Sigmoid colon (tissue), 7 donors: ENCODE results near the gene DRGX. TPM values are rescaled to one million over a fixed set of nuclear protein-coding genes. Genes with fewer than 3 reads are reported as not detected.
A peak's percentile ranks its signal among the peaks of the same experiment; 100 is the strongest.

Experiments
- DNase-seq: peaks from one replicate; pipeline ENCODE4 v3.0.0-alpha.2; 2019
- H3K27ac ChIP-seq, 4 donors: fragments of 200-600 bp; sonication (generic); one replicate each; pipeline ENCODE4 v1.5.1; 2016 to 2019; ENCODE audit warnings: mild to moderate bottlenecking in 1 of 4
- H3K27me3 ChIP-seq, 3 donors: fragments of 200-600 bp; sonication (generic); one replicate each; pipeline ENCODE4 v1.5.1; 2019; ENCODE audit warnings: mild to moderate bottlenecking in 1 of 3
- H3K36me3 ChIP-seq, 4 donors: fragments of 200-600 bp; sonication (generic); one replicate each; pipeline ENCODE4 v1.5.1; 2016 to 2019
- H3K4me1 ChIP-seq, 4 donors: fragments of 200-600 bp; sonication (generic); one replicate each; pipeline ENCODE4 v1.5.1; 2017 to 2019
- H3K4me3 ChIP-seq, 4 donors: fragments of 200-600 bp; sonication (generic); one replicate each; pipeline ENCODE4 v1.5.1; 2017 to 2019; ENCODE audit warnings: mild to moderate bottlenecking in 2 of 4, moderate library complexity in 1 of 4
- H3K9me3 ChIP-seq, 4 donors: fragments of 200-600 bp in 3 of 4; sonication (generic) in 3 of 4; one replicate each; pipeline versions ENCODE4 v1.5.1 to v1.6.1; 2013 to 2019
- CTCF ChIP-seq, 4 experiments: fragments of 450-650 bp in 3 of 4; fragments of 200-600 bp in 1 of 4; IDR thresholded peaks; one replicate each; pipeline ENCODE4 v1.5.1; 2016 to 2019; ENCODE audit warnings: antibody characterized with exemption in 4 of 4, mild to moderate bottlenecking in 3 of 4, moderate library complexity in 2 of 4
- EP300 ChIP-seq, 4 donors: sonication (generic); formaldehyde crosslinking; IDR thresholded peaks; one replicate each; pipeline ENCODE4 v1.6.1; 2017; ENCODE audit warnings: antibody characterized with exemption in 4 of 4
- POLR2A ChIP-seq, 2 donors: fragments of 450-650 bp; IDR thresholded peaks; one replicate each; pipeline ENCODE4 v1.6.1; 2016; ENCODE audit warnings: antibody characterized with exemption in 2 of 2, mild to moderate bottlenecking in 2 of 2, moderate library complexity in 2 of 2
- POLR2AphosphoS5 ChIP-seq, 4 donors: sonication (generic); formaldehyde crosslinking; IDR thresholded peaks; one replicate each; pipeline ENCODE4 v1.6.1; 2017; ENCODE audit warnings: antibody characterized with exemption in 4 of 4
- WGBS, 2 donors: extraction: QIAGEN DNeasy Blood & Tissue Kit; methylation state at CpG; one replicate each; pipeline ENCODE4 v1.1.7; 2013; 5-methylcytosine and 5-hydroxymethylcytosine counted together
- intact Hi-C: fragments of 100-400 bp; cut with DNase I; formaldehyde crosslinking; loops from one replicate; pipeline ENCODE4 v1.15.1; 2023
- polyA plus RNA-seq, 3 donors: library from polyadenylated mRNA; stranded (reverse); fragments of 200-250 nt; gene quantifications; one replicate each; pipeline ENCODE4 v1.2.3, GENCODE V29; 2013
- total RNA-seq, 4 donors: library from RNA; depleted of rRNA; stranded (reverse); fragments of >200 nt; gene quantifications; one replicate each; pipeline ENCODE4 v1.1.0, GENCODE V29; 2016
- donor health status: healthy with polysubstance abuse.
- donor health status: Bipolar disorder and iron deficiency.
- donor health status: healthy.

Gene DRGX
- total and polyA plus RNA-seq, 7 donors = 0.23 to 0.42 TPM; not detected in 5

- intact Hi-C loops = no loop called here
- no peak for TF ChIP-seq POLR2AphosphoS5 (IDR thresholded peaks at IDR 0.05)
- no peak for TF ChIP-seq CTCF (IDR thresholded peaks at IDR 0.05)
- no peak for TF ChIP-seq POLR2A (IDR thresholded peaks at IDR 0.05)
- WGBS, 2 donors = 40 to 67% methylated on average over 7 of the region's 7 CpGs
- Histone ChIP-seq H3K9me3 (no peaks in the 10 kb centered on the region), H3K27ac (no peak overlapping the region), H3K4me1 (peaks cover 0 to 7% (median 2%) of the 10 kb centered on the region in 4 donors), H3K27me3 (peaks cover 0 to 23% (median 5%) of the 10 kb centered on the region in 3 donors), H3K36me3 (no peaks in the 10 kb centered on the region), H3K4me3 (no peak overlapping the region)
- no peak for DNase-seq
Observed at GRCh38 chr10:49410365-49411074, 14.6 kb upstream of the DRGX start.

DNA sequence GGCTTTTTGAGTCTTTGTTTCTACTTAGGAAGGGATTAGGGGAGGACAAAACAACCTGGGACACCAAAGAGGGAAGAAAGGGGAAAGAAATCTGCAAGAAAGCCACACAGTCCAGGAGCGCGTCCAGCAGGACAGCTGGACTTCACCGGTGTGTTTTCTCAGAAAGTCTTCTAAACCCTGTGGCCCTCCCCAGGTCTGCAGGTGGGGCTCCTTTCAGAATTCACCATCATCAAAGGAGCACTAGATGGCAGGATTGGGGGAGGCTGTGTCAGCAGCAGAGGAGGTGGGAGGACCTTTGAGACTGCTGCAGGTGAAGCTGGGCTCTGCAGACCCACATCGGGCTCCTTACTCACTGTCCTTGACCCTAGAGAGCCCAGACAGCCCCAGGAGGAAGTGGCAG lies 13.9 kb upstream of the DRGX start:
- Histone ChIP-seq H3K4me1 (peaks cover 0 to 7% (median 2%) of the 10 kb centered on the region in 4 donors), H3K36me3 (no peaks in the 10 kb centered on the region), H3K27me3 (peaks cover 0 to 25% (median 5%) of the 10 kb centered on the region in 3 donors), H3K4me3 (no peak overlapping the region), H3K9me3 (no peaks in the 10 kb centered on the region), H3K27ac (no peak overlapping the region)
- no peak for DNase-seq
- intact Hi-C loops = no loop called here
- WGBS, 2 donors = 78 to 87% methylated on average over 4 of the region's 4 CpGs
- no peak for TF ChIP-seq EP300 (IDR thresholded peaks at IDR 0.05)
- no peak for TF ChIP-seq POLR2A (IDR thresholded peaks at IDR 0.05)
- TF ChIP-seq CTCF (IDR thresholded peaks at IDR 0.05) = no peak
- TF ChIP-seq POLR2AphosphoS5 (IDR thresholded peaks at IDR 0.05) = no peak

DNA sequence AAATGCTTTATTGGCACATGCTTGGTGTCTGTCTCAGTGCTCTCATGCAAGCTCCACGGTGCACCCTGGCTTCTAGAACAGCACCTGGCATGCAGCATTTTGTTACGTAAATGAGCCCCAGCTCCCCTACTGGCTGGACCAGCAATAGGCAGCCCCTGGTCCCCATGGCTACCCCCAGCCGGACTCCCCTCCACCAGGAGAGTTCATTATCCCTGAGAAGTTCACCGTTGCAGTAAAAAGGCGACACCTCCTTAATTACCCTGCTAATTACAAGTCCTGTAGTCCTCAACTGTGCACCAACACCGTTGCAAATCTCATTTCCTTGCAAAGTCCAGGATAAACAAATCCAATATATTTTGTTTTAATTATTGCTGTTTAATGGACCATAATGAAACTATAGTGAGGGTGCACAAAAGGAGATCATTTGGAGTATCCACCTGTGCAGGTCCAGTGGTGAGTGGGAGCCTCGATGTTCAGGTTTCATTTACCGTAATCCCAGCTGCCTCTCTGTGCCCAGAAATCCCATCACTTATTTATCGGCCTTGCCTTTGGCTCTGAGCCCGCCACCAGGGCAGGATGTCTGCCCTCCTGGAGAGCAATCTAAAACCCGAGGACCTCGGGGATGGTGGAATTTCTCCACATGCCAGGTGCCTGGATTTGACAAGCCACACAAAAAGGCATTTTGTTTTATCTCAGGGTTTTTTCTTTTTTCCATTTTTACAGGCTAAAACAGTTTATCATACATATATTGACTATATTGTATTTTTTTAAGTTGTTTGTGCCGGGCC lies 12.8 kb upstream of the DRGX start:
- Histone ChIP-seq H3K9me3 (no peaks in the 10 kb centered on the region), H3K4me3 (no peak overlapping the region), H3K27me3 (peaks cover 0 to 31% (median 9%) of the 10 kb centered on the region in 3 donors), H3K36me3 (no peaks in the 10 kb centered on the region), H3K27ac (no peak overlapping the region), H3K4me1 (peaks cover 0 to 7% (median 2%) of the 10 kb centered on the region in 4 donors)
- TF ChIP-seq POLR2AphosphoS5 (IDR thresholded peaks at IDR 0.05) (no peak), POLR2A (IDR thresholded peaks at IDR 0.05) (no peak), CTCF (IDR thresholded peaks at IDR 0.05) (no peak), EP300 (IDR thresholded peaks at IDR 0.05) (no peak)
- DNase-seq = no peak
- intact Hi-C loops = no loop called here
- WGBS, 2 donors = 51 to 73% methylated on average over 13 of the region's 13 CpGs

- no peaks in the 10 kb centered on the region for H3K36me3 ChIP-seq
- peaks cover 0 to 36% (median 9%) of the 10 kb centered on the region in 3 donors for H3K27me3 ChIP-seq
- intact Hi-C loops = loop anchor here (2.0 kb wide), 1 partner anchor 111 kb away; no protein-coding TSS in a partner anchor
- H3K9me3 ChIP-seq = no peaks in the 10 kb centered on the region
- 1 to 7% methylated on average over 2 of the region's 2 CpGs for WGBS, 2 donors
- H3K4me3 ChIP-seq = no peak overlapping the region
- H3K4me1 ChIP-seq = peaks cover 0 to 7% (median 2%) of the 10 kb centered on the region in 4 donors
- no peak overlapping the region for H3K27ac ChIP-seq
- peak in 3 of 4 experiments; percentile 63 to 77 (median 66) for TF ChIP-seq CTCF (IDR thresholded peaks at IDR 0.05)
- no peak for TF ChIP-seq POLR2A (IDR thresholded peaks at IDR 0.05)
- DNase-seq = no peak
Observed at GRCh38 chr10:49407552-49408137, 11.8 kb upstream of the DRGX start.
